Breast epithelium (tissue), 4 donors: ENCODE data around the gene FEN1. TPM values are rescaled to one million over a fixed set of nuclear protein-coding genes. Genes with fewer than 3 reads are reported as not detected.

Experiments
- DNase-seq, 2 donors: peaks; one replicate each; pipeline ENCODE4 v3.0.0-alpha.2; 2019; ENCODE audit warnings: low spot score in 2 of 2
- H3K27ac ChIP-seq, 2 donors: fragments of 200-600 bp; sonication (generic) in 1 of 2; one replicate each; pipeline ENCODE4 v1.5.1; 2016 to 2019; ENCODE audit warnings: mild to moderate bottlenecking in 1 of 2
- H3K27me3 ChIP-seq, 2 donors: fragments of 200-600 bp; sonication (generic) in 1 of 2; one replicate each; pipeline versions ENCODE4 v1.5.1 to v1.6.0; 2017 to 2019; ENCODE audit warnings: control low read depth in 1 of 2, mild to moderate bottlenecking in 1 of 2
- H3K36me3 ChIP-seq: fragments of 200-600 bp; one replicate; pipeline ENCODE4 v1.5.1; 2019
- H3K4me1 ChIP-seq, 2 donors: fragments of 200-600 bp; sonication (generic); one replicate each; pipeline ENCODE4 v1.5.1; 2016 to 2019; ENCODE audit warnings: control low read depth in 1 of 2
- H3K4me3 ChIP-seq, 3 donors: fragments of 200-600 bp; sonication (generic); 1 replicate in 2 of 3; 2 replicates in 1 of 3; pipeline ENCODE4 v1.5.1; 2016 to 2019; ENCODE audit warnings: mild to moderate bottlenecking in 3 of 3, moderate library complexity in 2 of 3
- H3K9me3 ChIP-seq, 2 donors: fragments of 200-600 bp; sonication (generic) in 1 of 2; one replicate each; pipeline ENCODE4 v1.5.1; 2016 to 2019; ENCODE audit warnings: control low read depth in 1 of 2
- POLR2A ChIP-seq: fragments of 450-650 bp; IDR thresholded peaks from one replicate; pipeline ENCODE4 v1.6.1; 2016; ENCODE audit warnings: antibody characterized with exemption, mild to moderate bottlenecking, moderate library complexity
- POLR2AphosphoS5 ChIP-seq, 3 donors: sonication (generic); formaldehyde crosslinking; IDR thresholded peaks; one replicate each; pipeline ENCODE4 v1.6.1; 2017; ENCODE audit warnings: antibody characterized with exemption in 3 of 3
- intact Hi-C: fragments of 100-400 bp; cut with DNase I; formaldehyde crosslinking; loops from one replicate; pipeline ENCODE4 v1.15.1; 2023; ENCODE audit warnings: low total_unique reads
- total RNA-seq, 3 donors: library from RNA; depleted of rRNA; stranded (reverse); fragments of >200 nt; gene quantifications; one replicate each; pipeline ENCODE4 v1.1.0, GENCODE V29; 2016
- TF ChIP-seq, protein P1 (sequence below), 3 donors: fragments of 450-650 bp; IDR thresholded peaks; one replicate each; pipeline ENCODE4 v1.5.1; 2016 to 2017; ENCODE audit warnings: antibody characterized with exemption in 3 of 3, mild to moderate bottlenecking in 3 of 3, moderate library complexity in 3 of 3

FEN1 gene
- total RNA-seq, 3 donors from 2014 or later: 5.9 to 9.2 (median 8.5) TPM

DNA sequence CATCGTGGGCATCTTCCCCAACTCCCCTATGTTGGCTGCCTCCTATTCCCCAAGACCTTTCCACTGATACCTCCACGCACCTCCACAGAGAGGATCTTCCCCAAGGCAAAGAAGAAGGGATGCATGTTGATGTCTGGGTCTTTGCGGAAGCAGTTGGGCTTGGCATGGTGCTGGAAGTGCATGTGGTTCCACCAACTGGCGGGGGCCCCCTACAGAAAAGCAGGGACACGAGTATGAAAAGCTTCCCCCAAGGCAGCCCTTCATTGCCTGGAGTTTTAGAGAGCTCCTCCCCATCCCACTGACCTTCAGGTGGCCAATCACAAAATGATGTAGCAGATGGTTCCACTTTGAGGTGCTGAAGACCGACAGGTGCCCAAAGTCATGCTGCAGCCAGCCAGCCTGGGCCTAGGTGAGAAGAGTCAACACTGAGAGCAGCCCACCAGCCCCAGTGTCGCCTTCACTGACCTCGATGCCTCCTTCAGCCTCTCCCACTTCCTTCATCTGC, 18.0 kb downstream of the FEN1 start:
- Histone ChIP-seq H3K27ac (no peak overlapping the region), H3K9me3 (no peaks in the 10 kb centered on the region), H3K4me1 (peaks cover 0 to 5% of the 10 kb centered on the region in 2 donors), H3K36me3 (no peaks in the 10 kb centered on the region), H3K4me3 (no peak overlapping the region), H3K27me3 (no peaks in the 10 kb centered on the region)
- TF ChIP-seq POLR2AphosphoS5 (IDR thresholded peaks at IDR 0.05) (no peak), POLR2A (no peak)
- TF ChIP-seq, protein P1, sequence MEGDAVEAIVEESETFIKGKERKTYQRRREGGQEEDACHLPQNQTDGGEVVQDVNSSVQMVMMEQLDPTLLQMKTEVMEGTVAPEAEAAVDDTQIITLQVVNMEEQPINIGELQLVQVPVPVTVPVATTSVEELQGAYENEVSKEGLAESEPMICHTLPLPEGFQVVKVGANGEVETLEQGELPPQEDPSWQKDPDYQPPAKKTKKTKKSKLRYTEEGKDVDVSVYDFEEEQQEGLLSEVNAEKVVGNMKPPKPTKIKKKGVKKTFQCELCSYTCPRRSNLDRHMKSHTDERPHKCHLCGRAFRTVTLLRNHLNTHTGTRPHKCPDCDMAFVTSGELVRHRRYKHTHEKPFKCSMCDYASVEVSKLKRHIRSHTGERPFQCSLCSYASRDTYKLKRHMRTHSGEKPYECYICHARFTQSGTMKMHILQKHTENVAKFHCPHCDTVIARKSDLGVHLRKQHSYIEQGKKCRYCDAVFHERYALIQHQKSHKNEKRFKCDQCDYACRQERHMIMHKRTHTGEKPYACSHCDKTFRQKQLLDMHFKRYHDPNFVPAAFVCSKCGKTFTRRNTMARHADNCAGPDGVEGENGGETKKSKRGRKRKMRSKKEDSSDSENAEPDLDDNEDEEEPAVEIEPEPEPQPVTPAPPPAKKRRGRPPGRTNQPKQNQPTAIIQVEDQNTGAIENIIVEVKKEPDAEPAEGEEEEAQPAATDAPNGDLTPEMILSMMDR (IDR thresholded peaks at IDR 0.05): no peak
- intact Hi-C loops: loop anchor here (10.0 kb wide), 1 partner anchor 74 kb away; no protein-coding TSS in a partner anchor
- DNase-seq: no peak

DNA sequence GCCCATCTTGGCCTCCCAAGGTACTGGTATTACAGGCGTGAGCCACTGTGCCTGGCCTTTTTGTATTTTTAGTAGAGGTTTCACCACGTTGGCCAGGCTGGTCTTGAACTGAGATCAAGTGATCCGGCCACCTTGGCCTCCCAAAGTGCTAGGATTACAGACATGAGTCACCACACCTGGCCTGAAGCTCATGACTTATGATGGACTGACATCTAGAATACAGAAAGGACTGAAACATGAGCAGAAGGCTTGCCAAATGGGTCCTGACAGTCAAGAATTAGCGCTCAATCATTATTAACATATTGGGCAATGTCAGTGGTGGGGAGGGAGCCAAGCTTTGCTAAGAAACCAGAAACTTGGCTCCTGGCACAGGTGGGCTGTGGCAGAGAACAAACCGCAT, 19.1 kb downstream of the FEN1 start:
- no peaks in the 10 kb centered on the region for H3K36me3 ChIP-seq
- no peak overlapping the region for H3K4me3 ChIP-seq
- H3K9me3 ChIP-seq: no peaks in the 10 kb centered on the region
- intact Hi-C loops: loop anchor here (10.0 kb wide), 1 partner anchor 73 kb away; no protein-coding TSS in a partner anchor
- TF ChIP-seq POLR2A: no peak
- peaks cover 0 to 6% of the 10 kb centered on the region in 2 donors for H3K4me1 ChIP-seq
- DNase-seq: no peak
- H3K27ac ChIP-seq: no peak overlapping the region
- no peaks in the 10 kb centered on the region for H3K27me3 ChIP-seq

DNA sequence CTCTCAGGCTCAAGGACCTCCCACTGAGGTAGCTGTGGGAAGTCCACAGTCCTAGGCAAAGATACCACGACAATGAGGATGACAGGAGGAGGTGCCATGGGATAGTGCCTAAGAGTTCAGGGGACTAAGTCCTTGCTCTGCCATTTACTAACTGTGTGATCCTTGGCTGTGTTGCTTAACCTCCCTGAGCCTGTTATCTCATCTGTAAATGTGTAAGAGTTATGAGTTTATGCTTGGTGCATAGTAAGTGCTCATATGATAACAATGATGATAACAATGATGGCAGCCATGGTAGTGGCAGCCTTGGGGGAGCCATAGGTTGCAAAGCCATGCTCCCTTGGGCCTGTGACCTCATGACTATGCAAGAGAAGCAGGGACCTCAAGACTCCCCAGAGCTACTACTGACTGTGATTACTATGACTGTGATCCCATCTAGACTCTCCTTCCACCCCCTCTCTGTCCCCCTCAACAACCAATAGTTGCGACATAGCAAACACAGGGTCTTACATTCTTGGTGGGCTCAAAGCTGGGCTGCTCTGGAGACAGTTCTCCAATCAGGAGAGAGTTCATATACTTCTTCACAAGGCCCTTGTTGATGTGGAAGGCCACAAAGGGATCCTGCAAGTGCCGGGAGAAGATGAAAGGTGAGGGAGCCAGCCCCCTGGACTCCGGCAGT, 20.2 kb downstream of the FEN1 start:
- TF ChIP-seq, protein P1 (IDR thresholded peaks at IDR 0.05): no peak
- TF ChIP-seq POLR2A (no peak), POLR2AphosphoS5 (IDR thresholded peaks at IDR 0.05) (no peak)

DNA sequence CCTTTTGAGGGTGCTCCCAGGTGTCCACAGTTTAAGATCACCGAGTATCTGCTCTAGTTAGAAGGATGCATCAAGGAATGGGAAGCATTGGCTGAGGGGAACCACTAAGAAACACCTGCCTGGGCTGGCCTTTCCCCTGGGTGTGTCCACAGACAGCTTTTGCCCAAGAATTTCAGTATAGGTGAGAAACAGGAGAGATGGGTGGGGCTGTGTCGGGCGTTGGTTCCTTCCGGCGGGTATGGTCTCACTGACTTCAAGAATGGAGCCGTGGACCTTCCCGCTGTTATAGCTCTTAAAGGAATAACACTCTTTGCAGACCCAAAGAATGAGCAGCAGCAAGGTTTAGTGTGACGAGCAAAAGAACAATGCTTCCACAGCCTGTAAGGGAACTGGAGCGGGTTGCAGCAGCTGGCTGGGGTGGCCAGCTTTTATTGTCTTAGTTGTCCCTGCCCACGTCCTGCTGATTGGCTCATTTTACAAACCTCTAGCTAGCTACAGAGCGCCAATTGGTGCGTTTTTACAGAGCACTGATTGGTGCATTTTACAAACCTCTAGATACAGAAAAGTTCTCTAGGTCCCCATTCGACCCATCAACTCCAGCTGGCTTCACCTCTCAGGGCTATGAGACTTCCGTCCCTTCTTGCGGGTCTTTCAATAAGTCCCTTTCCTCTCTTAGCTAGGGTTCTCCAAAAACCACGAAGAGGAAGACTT, 21.7 kb downstream of the FEN1 start:
- Histone ChIP-seq H3K4me1 (peaks cover 0 to 6% of the 10 kb centered on the region in 2 donors), H3K9me3 (no peaks in the 10 kb centered on the region), H3K36me3 (no peaks in the 10 kb centered on the region), H3K4me3 (peak overlapping the region; percentile 67 to 92 (median 69)), H3K27me3 (no peaks in the 10 kb centered on the region), H3K27ac (peak overlapping the region; percentile 78 to 98)
- DNase-seq: no peak
- intact Hi-C loops: loop anchor here (10.0 kb wide), 1 partner anchor 70 kb away; no protein-coding TSS in a partner anchor
- TF ChIP-seq POLR2AphosphoS5 (IDR thresholded peaks at IDR 0.05) (no peak), POLR2A (no peak)
- TF ChIP-seq, protein P1 (IDR thresholded peaks at IDR 0.05): no peak

More for the DNA sequence above, 20.2 kb downstream of the FEN1 start:
- no peak for DNase-seq
- no peak overlapping the region for H3K27ac ChIP-seq
- no peaks in the 10 kb centered on the region for H3K27me3 ChIP-seq
- H3K9me3 ChIP-seq: no peaks in the 10 kb centered on the region
- intact Hi-C loops: loop anchor here (10.0 kb wide), 1 partner anchor 72 kb away; no protein-coding TSS in a partner anchor
- H3K36me3 ChIP-seq: no peaks in the 10 kb centered on the region
- peaks cover 0 to 6% of the 10 kb centered on the region in 2 donors for H3K4me1 ChIP-seq
- H3K4me3 ChIP-seq: no peak overlapping the region

DNA sequence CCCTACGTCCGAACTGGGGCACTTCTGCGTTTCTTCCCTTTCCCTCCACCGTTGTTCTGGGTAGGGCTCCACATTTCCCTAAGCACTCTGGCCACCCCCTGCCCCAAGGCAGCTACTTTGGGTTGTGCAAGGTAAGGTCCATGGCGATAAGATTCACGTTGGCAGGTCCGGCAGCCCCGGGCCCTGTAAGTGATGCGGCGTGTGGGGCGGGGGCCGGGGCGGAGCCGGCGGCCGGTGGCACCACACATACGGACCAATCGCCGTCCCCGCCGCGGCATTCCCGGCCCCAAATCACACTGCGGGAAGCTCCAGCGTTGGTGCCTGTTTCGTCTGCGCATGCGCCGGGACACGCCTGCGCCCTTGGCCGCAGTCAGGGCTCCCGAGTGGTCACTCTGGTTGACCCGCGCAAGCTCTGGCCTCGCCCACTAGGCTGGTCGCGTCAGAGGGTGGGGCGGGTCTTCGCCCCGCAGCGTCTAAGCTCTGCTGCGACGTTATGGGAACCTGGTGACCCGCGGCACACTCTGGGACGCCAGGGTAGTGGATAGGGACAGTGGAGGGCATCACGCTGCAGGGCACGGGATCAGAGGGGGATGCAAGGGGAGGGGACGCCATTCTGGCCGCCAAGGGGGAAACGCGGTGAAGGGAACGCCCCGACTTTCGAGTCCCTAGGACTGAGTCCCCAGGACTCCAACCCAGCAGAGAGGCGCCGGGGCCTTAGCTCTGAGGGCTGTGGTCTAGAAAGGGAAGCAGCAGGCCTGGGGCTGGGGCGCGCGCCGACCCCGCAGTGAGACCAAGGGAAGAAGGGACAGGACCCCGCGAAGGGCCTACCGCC, 22.5 kb downstream of the FEN1 start:
- peak overlapping the region; percentile 78 to 98 for H3K27ac ChIP-seq
- TF ChIP-seq POLR2A (peak; percentile 87), POLR2AphosphoS5 (IDR thresholded peaks at IDR 0.05) (peak; percentile 73 to 90 (median 89))
- TF ChIP-seq, protein P1 (IDR thresholded peaks at IDR 0.05): no peak
- intact Hi-C loops: loop anchor here (5.0 to 10.0 kb wide), 2 partner anchors 70 to 862 kb away; partner anchors contain the start of gene UBXN1

More for the DNA sequence above, 22.5 kb downstream of the FEN1 start:
- peaks cover 0 to 6% of the 10 kb centered on the region in 2 donors for H3K4me1 ChIP-seq
- H3K36me3 ChIP-seq: no peaks in the 10 kb centered on the region
- H3K9me3 ChIP-seq: no peaks in the 10 kb centered on the region
- no peaks in the 10 kb centered on the region for H3K27me3 ChIP-seq
- H3K4me3 ChIP-seq: peak overlapping the region; percentile 67 to 92 (median 69)
- peak; percentile 65 to 88 for DNase-seq
